Kidney (tissue), 14 donors: Measurements from ENCODE around the gene SLCO1B1. TPM values are rescaled to one million over a fixed set of nuclear protein-coding genes. Genes with fewer than 3 reads are reported as not detected.
"Not testable (repeated sequence)": the region's sequence is repeated elsewhere in the genome, so short reads cannot be mapped to it uniquely, and the experiment has no call there.

Experiments
- DNase-seq, 5 donors: peaks; one replicate each; pipeline ENCODE4 v3.0.0-alpha.2; 2013 to 2020
- FAIRE-seq: peaks from 2 replicates; lab custom pipeline; 2012; peaks lifted over from hg19 to GRCh38; lab: Jason Lieb, UNC
- H3K27ac ChIP-seq, 2 donors: one replicate each; pipeline ENCODE4 v1.7.0; 2013; ENCODE audit warnings: low read depth in 2 of 2, low read length in 2 of 2, inconsistent platforms in 1 of 2
- H3K27me3 ChIP-seq: one replicate; pipeline ENCODE4 v1.7.1; 2013; ENCODE audit warnings: low read length, inconsistent platforms; ENCODE audit not compliant: control insufficient read depth, insufficient read depth
- H3K36me3 ChIP-seq, 3 donors: one replicate each; pipeline versions ENCODE4 v1.7.0 to v1.7.1; 2013; ENCODE audit warnings: low read length in 3 of 3, control low read depth in 1 of 3, inconsistent platforms in 1 of 3; ENCODE audit not compliant: insufficient read depth in 3 of 3, control insufficient read depth in 2 of 3
- H3K4me1 ChIP-seq, 3 donors: one replicate each; pipeline versions ENCODE4 v1.7.0 to v1.7.1; 2013; ENCODE audit warnings: low read length in 3 of 3, inconsistent platforms in 1 of 3, low read depth in 1 of 3; ENCODE audit not compliant: control insufficient read depth in 2 of 3, insufficient read depth in 2 of 3
- H3K4me3 ChIP-seq, 3 donors: one replicate each; pipeline versions ENCODE4 v1.7.0 to v1.8.1; 2013; ENCODE audit warnings: low read length in 3 of 3, control low read depth in 1 of 3, inconsistent platforms in 1 of 3
- H3K9ac ChIP-seq, 3 donors: one replicate each; pipeline versions ENCODE4 v1.7.0 to v1.7.1; 2013; ENCODE audit warnings: low read length in 3 of 3, control low read depth in 1 of 3, inconsistent platforms in 1 of 3
- H3K9me3 ChIP-seq, 3 donors: one replicate each; pipeline versions ENCODE4 v1.7.0 to v1.7.1; 2013; ENCODE audit warnings: low read length in 3 of 3, control low read depth in 1 of 3, inconsistent platforms in 1 of 3; ENCODE audit not compliant: control insufficient read depth in 2 of 3, insufficient read depth in 1 of 3
- CTCF ChIP-seq: IDR thresholded peaks from 3 replicates; pipeline ENCODE4 v1.5.1; 2012; ENCODE audit warnings: mild to moderate bottlenecking, moderate library complexity, borderline replicate concordance; ENCODE audit not compliant: insufficient read depth; ENCODE audit errors: extremely low read depth
- intact Hi-C: fragments of 100-400 bp; cut with DNase I; formaldehyde crosslinking; loops from one replicate; pipeline ENCODE4 v1.11.1; 2022
- polyA plus RNA-seq: library from polyadenylated mRNA; stranded (reverse); fragments of 350-450 nt; fragmentation: Illumina TruSeq; extraction: RNeasy Lipid Tissue Mini Kit (QIAGEN cat#74804); gene quantifications from one replicate; pipeline ENCODE4 v1.2.3, GENCODE V29; 2014; ENCODE audit warnings: low read depth, low replicate concordance; ENCODE audit not compliant: insufficient read depth
- total RNA-seq: library from RNA; stranded (reverse); fragmentation: NEBNext Ultra II Directional; extraction: Animal tissue kit (Norgen Biotek cat#: 25700); gene quantifications from one replicate; pipeline ENCODE4 v1.2.1, GENCODE V29; 2021
- donor health status: control.
- donor health status: control.
- donor health status: control.
- donor health status: control.
- donor health status: control.
- donor health status: DM: yes; HTN: yes; CAD: no.
- donor health status: Normal renal cell carcinoma (clear cell type).

SLCO1B1 gene
- total and polyA plus RNA-seq, 2 donors from 2014 or later, result not detected

- H3K4me1 ChIP-seq, result no peaks in the 10 kb centered on the region
- no peak overlapping the region for H3K9ac ChIP-seq
- H3K9me3 ChIP-seq, result no peaks in the 10 kb centered on the region
- no peaks in the 10 kb centered on the region for H3K36me3 ChIP-seq
- no peak for DNase-seq
- H3K27me3 ChIP-seq, result no peaks in the 10 kb centered on the region
- no peak for FAIRE-seq
- intact Hi-C loops, result no loop called here
- no peak overlapping the region for H3K27ac ChIP-seq
- no peak for TF ChIP-seq CTCF
- H3K4me3 ChIP-seq, result no peak overlapping the region
Observed at GRCh38 chr12:21117995-21118394, 13.0 kb upstream of the SLCO1B1 start.

GRCh38 chr12:21118760-21119159 lies 12.2 kb upstream of the SLCO1B1 start:
- no peak overlapping the region for H3K4me3 ChIP-seq
- intact Hi-C loops, result no loop called here
- H3K9ac ChIP-seq, result no peak overlapping the region
- no peak for TF ChIP-seq CTCF
- H3K27ac ChIP-seq, result no peak overlapping the region
- no peaks in the 10 kb centered on the region for H3K27me3 ChIP-seq
- FAIRE-seq (no peak), DNase-seq (no peak)
- no peaks in the 10 kb centered on the region for H3K36me3 ChIP-seq
- H3K9me3 ChIP-seq, result no peaks in the 10 kb centered on the region
- no peaks in the 10 kb centered on the region for H3K4me1 ChIP-seq

- no peak overlapping the region for H3K4me3 ChIP-seq
- intact Hi-C loops, result no loop called here
- H3K4me1 ChIP-seq, result no peaks in the 10 kb centered on the region
- H3K27ac ChIP-seq, result no peak overlapping the region
- H3K9ac ChIP-seq, result no peak overlapping the region
- peaks cover 0 to 4% (median 0%) of the 10 kb centered on the region in 3 donors for H3K9me3 ChIP-seq
- no peak for TF ChIP-seq CTCF
- H3K36me3 ChIP-seq, result no peaks in the 10 kb centered on the region
- no peaks in the 10 kb centered on the region for H3K27me3 ChIP-seq
- FAIRE-seq (no peak), DNase-seq (no peak)
Observed at GRCh38 chr12:21129351-21129750, 1.6 kb upstream of the SLCO1B1 start.

- intact Hi-C loops, result no loop called here
- no peak overlapping the region for H3K9ac ChIP-seq
- TF ChIP-seq CTCF, result no peak
- H3K27me3 ChIP-seq, result no peaks in the 10 kb centered on the region
- H3K4me1 ChIP-seq, result no peaks in the 10 kb centered on the region
- DNase-seq (no peak), FAIRE-seq (no peak)
- H3K4me3 ChIP-seq, result no peak overlapping the region
- no peak overlapping the region for H3K27ac ChIP-seq
- H3K9me3 ChIP-seq, result peaks cover 0 to 4% (median 0%) of the 10 kb centered on the region in 3 donors
- no peaks in the 10 kb centered on the region for H3K36me3 ChIP-seq
Observed at GRCh38 chr12:21129906-21130305, 1.1 kb upstream of the SLCO1B1 start.

- H3K9me3 ChIP-seq, H3K4me3 ChIP-seq, H3K27me3 ChIP-seq, H3K27ac ChIP-seq, H3K36me3 ChIP-seq, H3K4me1 ChIP-seq, intact Hi-C loops, FAIRE-seq, H3K9ac ChIP-seq: not testable (repeated sequence)
- peak in 1 of 5 donors; percentile 33 for DNase-seq
Observed at GRCh38 chr12:21137318-21137999, 6.5 kb downstream of the SLCO1B1 start.
